ENCODE results near the gene GABARAPL2.

GRCh38 chr16:75624921-75625334 is 58.7 kb downstream of the GABARAPL2 start:
- TF ChIP-seq CTCF (optimal IDR thresholded peaks at IDR 0.05 in 1 of 3, IDR thresholded peaks at IDR 0.05 in 1 of 3, conservative IDR thresholded peaks at IDR 0.05 in 1 of 3; ENCODE audit: extremely low read depth in 1 of 3, insufficient read depth in 2 of 3, low read length in 3 of 3) (no peak), EZH2 (IDR thresholded peaks at IDR 0.05; ENCODE audit: low read length) (no peak)

Data from keratinocyte (primary cell).